ENCODE measurements around the gene WNT8A.

GRCh38 chr5:138096363-138096762, 12.5 kb downstream of the WNT8A start:
- TF ChIP-seq, protein P1, sequence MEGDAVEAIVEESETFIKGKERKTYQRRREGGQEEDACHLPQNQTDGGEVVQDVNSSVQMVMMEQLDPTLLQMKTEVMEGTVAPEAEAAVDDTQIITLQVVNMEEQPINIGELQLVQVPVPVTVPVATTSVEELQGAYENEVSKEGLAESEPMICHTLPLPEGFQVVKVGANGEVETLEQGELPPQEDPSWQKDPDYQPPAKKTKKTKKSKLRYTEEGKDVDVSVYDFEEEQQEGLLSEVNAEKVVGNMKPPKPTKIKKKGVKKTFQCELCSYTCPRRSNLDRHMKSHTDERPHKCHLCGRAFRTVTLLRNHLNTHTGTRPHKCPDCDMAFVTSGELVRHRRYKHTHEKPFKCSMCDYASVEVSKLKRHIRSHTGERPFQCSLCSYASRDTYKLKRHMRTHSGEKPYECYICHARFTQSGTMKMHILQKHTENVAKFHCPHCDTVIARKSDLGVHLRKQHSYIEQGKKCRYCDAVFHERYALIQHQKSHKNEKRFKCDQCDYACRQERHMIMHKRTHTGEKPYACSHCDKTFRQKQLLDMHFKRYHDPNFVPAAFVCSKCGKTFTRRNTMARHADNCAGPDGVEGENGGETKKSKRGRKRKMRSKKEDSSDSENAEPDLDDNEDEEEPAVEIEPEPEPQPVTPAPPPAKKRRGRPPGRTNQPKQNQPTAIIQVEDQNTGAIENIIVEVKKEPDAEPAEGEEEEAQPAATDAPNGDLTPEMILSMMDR (IDR thresholded peaks at IDR 0.05; ENCODE audit: poor library complexity, severe bottlenecking): no peak
- TF ChIP-seq MXI1 (conservative IDR thresholded peaks at IDR 0.05; ENCODE audit: poor library complexity, severe bottlenecking) (no peak), EZH2 (IDR thresholded peaks at IDR 0.05; ENCODE audit: borderline replicate concordance, insufficient read depth, low read length, poor library complexity, severe bottlenecking) (no peak), POLR2AphosphoS5 (IDR thresholded peaks at IDR 0.05) (no peak), RAD21 (conservative IDR thresholded peaks at IDR 0.05) (no peak), SMC3 (conservative IDR thresholded peaks at IDR 0.05; ENCODE audit: poor library complexity) (no peak), EP300 (conservative IDR thresholded peaks at IDR 0.05; ENCODE audit: poor library complexity, severe bottlenecking) (no peak), TAF1 (IDR thresholded peaks at IDR 0.05; ENCODE audit: low read depth) (no peak)
- TF ChIP-seq, protein P2, sequence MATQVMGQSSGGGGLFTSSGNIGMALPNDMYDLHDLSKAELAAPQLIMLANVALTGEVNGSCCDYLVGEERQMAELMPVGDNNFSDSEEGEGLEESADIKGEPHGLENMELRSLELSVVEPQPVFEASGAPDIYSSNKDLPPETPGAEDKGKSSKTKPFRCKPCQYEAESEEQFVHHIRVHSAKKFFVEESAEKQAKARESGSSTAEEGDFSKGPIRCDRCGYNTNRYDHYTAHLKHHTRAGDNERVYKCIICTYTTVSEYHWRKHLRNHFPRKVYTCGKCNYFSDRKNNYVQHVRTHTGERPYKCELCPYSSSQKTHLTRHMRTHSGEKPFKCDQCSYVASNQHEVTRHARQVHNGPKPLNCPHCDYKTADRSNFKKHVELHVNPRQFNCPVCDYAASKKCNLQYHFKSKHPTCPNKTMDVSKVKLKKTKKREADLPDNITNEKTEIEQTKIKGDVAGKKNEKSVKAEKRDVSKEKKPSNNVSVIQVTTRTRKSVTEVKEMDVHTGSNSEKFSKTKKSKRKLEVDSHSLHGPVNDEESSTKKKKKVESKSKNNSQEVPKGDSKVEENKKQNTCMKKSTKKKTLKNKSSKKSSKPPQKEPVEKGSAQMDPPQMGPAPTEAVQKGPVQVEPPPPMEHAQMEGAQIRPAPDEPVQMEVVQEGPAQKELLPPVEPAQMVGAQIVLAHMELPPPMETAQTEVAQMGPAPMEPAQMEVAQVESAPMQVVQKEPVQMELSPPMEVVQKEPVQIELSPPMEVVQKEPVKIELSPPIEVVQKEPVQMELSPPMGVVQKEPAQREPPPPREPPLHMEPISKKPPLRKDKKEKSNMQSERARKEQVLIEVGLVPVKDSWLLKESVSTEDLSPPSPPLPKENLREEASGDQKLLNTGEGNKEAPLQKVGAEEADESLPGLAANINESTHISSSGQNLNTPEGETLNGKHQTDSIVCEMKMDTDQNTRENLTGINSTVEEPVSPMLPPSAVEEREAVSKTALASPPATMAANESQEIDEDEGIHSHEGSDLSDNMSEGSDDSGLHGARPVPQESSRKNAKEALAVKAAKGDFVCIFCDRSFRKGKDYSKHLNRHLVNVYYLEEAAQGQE (IDR thresholded peaks at IDR 0.05; ENCODE audit: borderline replicate concordance): no peak

Data from neural cell (in vitro differentiated cells).